Measurements from ENCODE around the gene SLC26A4. TPM values are rescaled to one million over a fixed set of nuclear protein-coding genes. Genes with fewer than 3 reads are reported as not detected.

Gene SLC26A4
- total RNA-seq = 1.7 and 2.0 TPM in 2 replicates

GRCh38 chr7:107660381-107661080 is at the start of gene SLC26A4:
Gene SLC26A4, plus strand, starts transcription at chr7:107660828. Its CDS starts 814 bp downstream, at chr7:107661642.

GRCh38 chr7:107743567-107744344 is 83.1 kb downstream of the SLC26A4 start, which contains the start of gene CBLL1:
Gene CBLL1, plus strand, starts transcription at chr7:107744142. Its CDS starts 22 bp downstream, at chr7:107744164.

Small RNAs within 50 kb of the gene (small RNA-seq; reads per million reads assigned to genes)
- not detected for gene BANF1P5

Other genes starting within 250 kb of the SLC26A4 start
- gene GPR22, start 190.8 kb upstream of the SLC26A4 start, total RNA-seq = under 0.01 TPM in 1 of 2 replicates, not detected in the other
- gene COG5, start 96.9 kb upstream of the SLC26A4 start, total RNA-seq = 67.3 and 73.0 TPM in 2 replicates
- gene DUS4L, start 96.9 kb upstream of the SLC26A4 start, total RNA-seq = 16.2 and 18.6 TPM in 2 replicates
- 191 and 310 TPM in 2 replicates for gene BCAP29, start 80.6 kb upstream of the SLC26A4 start, total RNA-seq
- 46.7 and 55.9 TPM in 2 replicates for gene CBLL1, start 83.3 kb downstream of the SLC26A4 start, total RNA-seq
- not detected in 2 replicates for gene SLC26A3, start 142.4 kb downstream of the SLC26A4 start, total RNA-seq
- gene DLD, start 230.4 kb downstream of the SLC26A4 start, total RNA-seq = 96.3 and 116 TPM in 2 replicates